ENCODE data around the gene PGA4.
"Not testable (repeated sequence)": the region's sequence is repeated elsewhere in the genome, so short reads cannot be mapped to it uniquely, and the experiment has no call there.

PGA4 gene

GRCh38 chr11:61207636-61208310 is 14.4 kb upstream of the PGA4 start:
- not testable (repeated sequence) for FAIRE-seq

- FAIRE-seq, result not testable (repeated sequence)
Measured at GRCh38 chr11:61210629-61211028, 11.5 kb upstream of the PGA4 start.

DNA sequence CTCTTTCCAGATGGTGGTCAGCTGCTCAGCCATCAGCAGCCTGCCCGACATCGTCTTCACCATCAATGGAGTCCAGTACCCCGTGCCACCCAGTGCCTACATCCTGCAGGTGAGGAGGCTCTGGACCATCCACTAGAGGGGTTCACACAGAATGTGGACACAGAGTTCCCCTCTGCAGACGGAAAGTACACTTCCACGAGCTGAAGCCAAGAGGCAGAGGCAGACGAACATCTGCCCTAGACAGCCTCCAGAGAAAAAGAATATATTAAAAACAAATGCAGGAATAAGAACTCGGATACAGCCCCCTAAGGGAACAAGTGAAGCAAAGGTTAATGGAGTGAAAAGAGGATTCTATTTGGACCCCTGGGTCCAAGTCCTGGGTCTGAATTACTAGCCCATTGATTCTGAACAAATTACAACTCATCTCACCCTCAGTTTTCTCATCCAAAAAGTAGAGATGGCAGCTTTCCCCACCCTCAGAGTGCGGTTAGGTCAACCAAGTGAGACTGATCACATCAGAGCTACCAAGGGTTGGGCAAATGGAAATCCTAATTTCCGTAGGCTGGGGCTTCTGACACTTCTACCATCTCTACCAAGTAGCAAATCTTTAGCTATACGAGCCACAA is 10.7 kb upstream of the PGA4 start:
- FAIRE-seq, result not testable (repeated sequence)

DNA sequence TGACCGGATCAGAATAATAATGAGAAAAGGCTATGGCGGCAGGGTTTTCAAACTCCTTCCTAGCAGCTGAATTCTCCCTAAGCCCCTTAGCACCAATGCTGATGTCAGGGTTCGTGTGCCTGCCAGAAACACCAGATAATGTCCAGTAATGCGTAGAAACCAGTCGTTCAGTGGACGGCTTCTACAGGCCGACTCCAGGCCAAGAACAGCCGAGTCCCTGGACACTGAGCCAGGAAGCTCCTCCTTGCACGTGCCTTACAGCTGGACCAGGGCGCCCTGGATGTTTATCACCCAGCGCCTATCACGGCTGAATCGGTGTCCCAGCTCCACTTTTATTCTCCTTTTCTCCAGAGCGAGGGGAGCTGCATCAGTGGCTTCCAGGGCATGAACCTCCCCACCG is 9.9 kb upstream of the PGA4 start:
- FAIRE-seq, result not testable (repeated sequence)

DNA sequence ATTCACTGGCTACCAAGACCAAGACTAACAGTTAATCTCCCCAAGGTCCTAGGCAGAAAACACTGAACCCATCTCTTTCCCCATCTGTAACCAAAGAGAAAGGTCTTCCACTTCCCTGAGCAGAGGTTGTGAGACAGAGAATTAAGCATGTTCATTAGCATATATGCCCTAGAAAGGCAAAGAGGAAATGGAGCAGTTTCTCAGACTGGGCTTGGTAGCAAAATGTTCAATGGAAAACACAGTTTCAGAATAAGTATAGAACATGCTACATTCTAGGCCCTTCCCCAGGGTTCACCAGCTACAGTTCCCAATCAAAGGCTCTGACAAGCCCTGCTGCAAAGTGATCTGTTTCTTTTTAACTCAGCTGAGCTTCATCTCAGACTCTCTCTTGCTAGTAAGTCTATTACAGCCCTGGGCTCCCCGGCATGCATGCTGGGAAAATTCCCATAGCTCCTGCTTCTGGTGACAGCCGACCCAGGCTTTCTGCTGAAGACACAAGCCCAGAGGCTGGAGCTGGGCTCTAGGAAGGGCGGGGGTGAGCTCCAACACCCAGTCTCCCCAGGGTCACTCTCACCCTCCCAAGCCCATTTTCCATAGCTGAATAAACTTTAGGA is 8.3 kb upstream of the PGA4 start:
- FAIRE-seq, result not testable (repeated sequence)

- FAIRE-seq, result not testable (repeated sequence)
Measured at GRCh38 chr11:61218306-61218705, 3.8 kb upstream of the PGA4 start.

DNA sequence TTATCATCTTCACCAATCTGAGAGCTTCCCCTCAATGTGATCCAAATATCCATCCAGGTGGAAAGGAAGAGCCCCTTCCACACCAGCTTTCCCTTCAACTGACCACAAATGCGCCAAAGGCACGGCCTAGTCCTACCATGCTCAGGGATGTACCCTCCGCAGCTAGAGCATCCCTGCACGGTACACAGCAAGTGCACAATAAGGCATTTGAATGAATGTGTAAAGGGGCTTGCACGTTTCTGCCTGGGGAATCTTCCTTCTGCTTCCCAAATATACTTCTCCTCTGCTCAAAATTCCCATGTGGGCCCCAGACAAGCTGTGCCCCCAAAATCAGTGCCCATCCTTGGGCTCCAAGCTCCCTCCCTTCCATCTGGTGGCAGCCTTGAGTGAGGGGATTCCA is 3.1 kb upstream of the PGA4 start:
- FAIRE-seq, result not testable (repeated sequence)

- FAIRE-seq, result not testable (repeated sequence)
Measured at GRCh38 chr11:61222692-61223091, 545 bp downstream of the PGA4 start.

GRCh38 chr11:61226457-61227137 is 4.5 kb downstream of the PGA4 start:
- FAIRE-seq, result not testable (repeated sequence)

DNA sequence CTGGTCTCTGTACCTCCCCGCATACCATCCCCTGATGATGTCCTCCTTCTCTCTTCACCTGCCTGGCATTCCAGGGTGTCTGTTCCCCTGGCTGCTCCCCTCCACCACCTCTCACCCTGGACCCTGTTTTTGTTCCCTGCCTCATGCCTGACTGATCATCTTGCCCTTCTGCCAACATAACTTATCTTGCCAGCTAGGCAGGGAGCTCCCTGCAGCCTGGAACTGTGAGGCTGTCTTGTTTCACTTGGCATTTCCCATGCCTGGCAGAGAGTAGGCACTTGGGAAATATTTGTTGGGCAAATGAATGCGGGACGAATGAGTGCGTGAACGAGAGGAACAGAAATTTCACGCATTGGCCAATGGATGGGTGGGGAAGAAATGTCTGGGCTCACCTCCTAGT is 7.3 kb downstream of the PGA4 start:
- FAIRE-seq, result not testable (repeated sequence)

- FAIRE-seq, result not testable (repeated sequence)
Measured at GRCh38 chr11:61231033-61231432, 8.9 kb downstream of the PGA4 start.

DNA sequence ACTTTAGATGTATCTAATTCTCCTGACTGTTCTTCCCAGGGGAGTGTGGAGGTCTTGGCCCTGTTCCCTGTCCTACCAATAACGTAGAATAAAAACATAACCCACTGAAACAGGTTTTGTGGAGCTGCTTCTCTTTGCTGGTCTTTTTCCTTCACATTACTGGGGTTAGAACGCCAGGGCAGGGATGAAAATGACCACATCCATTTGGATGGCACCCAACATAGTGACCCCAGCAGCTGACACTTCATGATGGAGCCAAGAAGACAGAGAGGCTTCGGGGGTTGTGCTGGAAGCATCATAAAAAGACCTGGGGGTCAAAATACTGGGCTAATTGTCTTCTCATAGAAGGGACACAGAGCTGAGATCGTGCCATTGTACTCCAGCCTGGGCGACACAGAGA is 9.4 kb downstream of the PGA4 start:
- FAIRE-seq, result not testable (repeated sequence)

DNA sequence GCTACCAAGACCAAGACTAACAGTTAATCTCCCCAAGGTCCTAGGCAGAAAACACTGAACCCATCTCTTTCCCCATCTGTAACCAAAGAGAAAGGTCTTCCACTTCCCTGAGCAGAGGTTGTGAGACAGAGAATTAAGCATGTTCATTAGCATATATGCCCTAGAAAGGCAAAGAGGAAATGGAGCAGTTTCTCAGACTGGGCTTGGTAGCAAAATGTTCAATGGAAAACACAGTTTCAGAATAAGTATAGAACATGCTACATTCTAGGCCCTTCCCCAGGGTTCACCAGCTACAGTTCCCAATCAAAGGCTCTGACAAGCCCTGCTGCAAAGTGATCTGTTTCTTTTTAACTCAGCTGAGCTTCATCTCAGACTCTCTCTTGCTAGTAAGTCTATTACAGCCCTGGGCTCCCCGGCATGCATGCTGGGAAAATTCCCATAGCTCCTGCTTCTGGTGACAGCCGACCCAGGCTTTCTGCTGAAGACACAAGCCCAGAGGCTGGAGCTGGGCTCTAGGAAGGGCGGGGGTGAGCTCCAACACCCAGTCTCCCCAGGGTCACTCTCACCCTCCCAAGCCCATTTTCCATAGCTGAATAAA is 10.5 kb downstream of the PGA4 start:
- not testable (repeated sequence) for FAIRE-seq

- not testable (repeated sequence) for FAIRE-seq
Measured at GRCh38 chr11:61237130-61237529, 15.0 kb downstream of the PGA4 start.

GRCh38 chr11:61240288-61240687 is 18.1 kb downstream of the PGA4 start:
- not testable (repeated sequence) for FAIRE-seq

GRCh38 chr11:61240875-61241274 is 18.7 kb downstream of the PGA4 start, which contains the start of gene PGA5:
PGA5 (plus strand) TSS chr11:61241175; CDS start chr11:61241227, 52 bp downstream.
- FAIRE-seq, result not testable (repeated sequence)

DNA sequence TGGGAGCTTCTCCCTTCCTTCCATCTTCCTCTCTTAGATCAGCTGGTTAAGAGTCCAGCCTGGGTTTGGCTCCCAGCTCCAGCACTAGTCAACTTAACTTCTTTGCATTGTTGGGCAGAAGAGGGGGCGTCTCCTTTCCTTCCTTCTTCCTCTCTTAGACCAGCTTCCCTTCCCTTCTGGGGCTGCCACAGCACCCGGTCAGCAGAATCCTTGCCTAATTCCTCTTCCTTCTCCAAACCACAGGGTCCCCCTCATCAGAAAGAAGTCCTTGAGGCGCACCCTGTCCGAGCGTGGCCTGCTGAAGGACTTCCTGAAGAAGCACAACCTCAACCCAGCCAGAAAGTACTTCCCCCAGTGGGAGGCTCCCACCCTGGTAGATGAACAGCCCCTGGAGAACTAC is 19.4 kb downstream of the PGA4 start:
- not testable (repeated sequence) for FAIRE-seq

DNA sequence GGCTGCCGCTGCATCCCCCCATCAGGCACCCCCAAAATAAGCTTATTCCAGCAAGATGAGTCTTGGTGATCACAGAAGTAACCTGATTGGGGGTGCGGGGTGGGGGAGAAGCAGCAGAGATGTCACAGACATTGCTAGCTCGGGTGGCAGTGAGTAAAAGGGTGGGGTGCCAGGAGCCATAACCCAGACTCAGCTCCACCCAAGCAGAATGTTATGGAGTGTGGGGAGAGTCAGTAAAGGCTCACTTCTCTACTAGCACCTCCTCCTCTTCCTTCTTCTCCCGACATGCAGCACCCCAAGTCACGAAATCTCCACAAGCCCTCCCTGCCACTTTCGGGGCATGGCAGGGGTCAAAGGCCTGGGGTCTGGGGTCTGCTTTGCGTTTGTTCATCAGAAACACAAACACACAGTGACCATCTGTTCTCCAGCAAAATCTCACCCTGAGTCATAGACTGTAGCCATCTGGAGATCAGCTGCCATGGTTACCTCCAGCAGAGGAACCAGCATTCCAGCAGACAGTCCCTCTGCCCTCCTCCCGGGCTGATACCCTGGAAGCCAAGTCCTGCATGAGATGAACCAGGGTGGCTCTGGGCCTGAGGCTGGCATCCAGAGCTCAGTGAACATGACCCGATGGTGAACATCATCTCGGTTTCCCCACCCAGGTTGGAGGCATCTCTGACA is 23.3 kb downstream of the PGA4 start:
- FAIRE-seq, result not testable (repeated sequence)

- not testable (repeated sequence) for FAIRE-seq
Measured at GRCh38 chr11:61248071-61248470, 25.9 kb downstream of the PGA4 start.

- FAIRE-seq, result not testable (repeated sequence)
Measured at GRCh38 chr11:61249201-61249600, 27.1 kb downstream of the PGA4 start.

DNA sequence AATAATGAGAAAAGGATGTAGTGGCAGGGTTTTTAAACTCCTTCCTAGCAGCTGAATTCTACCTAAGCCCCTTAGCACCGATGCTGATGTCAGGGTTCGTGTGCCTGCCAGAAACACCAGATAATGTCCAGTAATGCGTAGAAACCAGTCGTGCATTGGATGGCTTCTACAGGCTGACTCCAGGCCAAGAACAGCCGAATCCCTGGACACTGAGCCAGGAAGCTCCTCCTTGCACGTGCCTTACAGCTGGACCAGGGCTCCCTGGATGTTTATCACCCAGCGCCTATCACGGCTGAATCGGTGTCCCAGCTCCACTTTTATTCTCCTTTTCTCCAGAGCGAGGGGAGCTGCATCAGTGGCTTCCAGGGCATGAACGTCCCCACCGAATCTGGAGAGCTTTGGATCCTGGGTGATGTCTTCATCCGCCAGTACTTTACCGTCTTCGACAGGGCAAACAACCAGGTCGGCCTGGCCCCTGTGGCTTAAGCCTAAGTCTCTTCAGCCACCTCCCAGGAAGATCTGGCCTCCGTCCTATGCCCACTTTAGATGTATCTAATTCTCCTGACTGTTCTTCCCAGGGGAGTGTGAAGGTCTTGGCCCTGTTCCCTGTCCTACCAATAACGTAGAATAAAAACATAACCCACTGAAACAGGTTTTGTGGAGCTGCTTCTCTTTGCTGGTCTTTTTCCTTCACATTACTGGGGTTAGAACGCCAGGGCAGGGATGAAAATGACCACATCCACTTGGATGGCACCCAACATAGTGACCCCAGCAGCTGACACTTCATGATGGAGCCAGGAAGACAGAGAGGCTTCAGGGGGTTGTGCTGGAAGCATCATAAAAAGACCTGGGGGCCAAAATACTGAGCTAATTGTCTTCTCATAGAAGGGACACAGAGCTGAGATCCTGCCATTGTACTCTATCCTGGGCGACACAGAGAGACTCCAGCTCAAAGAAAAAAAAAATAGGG is 28.9 kb downstream of the PGA4 start:
- FAIRE-seq, result not testable (repeated sequence)
